ENCODE results near the gene VPS45.
"Not testable (repeated sequence)": the region's sequence is repeated elsewhere in the genome, so short reads cannot be mapped to it uniquely, and the experiment has no call there.

The VPS45 gene, protein sequence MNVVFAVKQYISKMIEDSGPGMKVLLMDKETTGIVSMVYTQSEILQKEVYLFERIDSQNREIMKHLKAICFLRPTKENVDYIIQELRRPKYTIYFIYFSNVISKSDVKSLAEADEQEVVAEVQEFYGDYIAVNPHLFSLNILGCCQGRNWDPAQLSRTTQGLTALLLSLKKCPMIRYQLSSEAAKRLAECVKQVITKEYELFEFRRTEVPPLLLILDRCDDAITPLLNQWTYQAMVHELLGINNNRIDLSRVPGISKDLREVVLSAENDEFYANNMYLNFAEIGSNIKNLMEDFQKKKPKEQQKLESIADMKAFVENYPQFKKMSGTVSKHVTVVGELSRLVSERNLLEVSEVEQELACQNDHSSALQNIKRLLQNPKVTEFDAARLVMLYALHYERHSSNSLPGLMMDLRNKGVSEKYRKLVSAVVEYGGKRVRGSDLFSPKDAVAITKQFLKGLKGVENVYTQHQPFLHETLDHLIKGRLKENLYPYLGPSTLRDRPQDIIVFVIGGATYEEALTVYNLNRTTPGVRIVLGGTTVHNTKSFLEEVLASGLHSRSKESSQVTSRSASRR

GRCh38 chr1:150067184-150068108, at the start of gene VPS45:
VPS45 (plus strand) TSS chr1:150067776; CDS start chr1:150067858, 82 bp downstream.
- DNase-seq (ENCODE audit: low read depth) = peak; percentile 63

GRCh38 chr1:150018165-150018564, 49.4 kb upstream of the VPS45 start:
- no peak for DNase-seq (ENCODE audit: low read depth)

GRCh38 chr1:150020711-150021110, 46.9 kb upstream of the VPS45 start:
- DNase-seq (ENCODE audit: low read depth) = no peak

DNA sequence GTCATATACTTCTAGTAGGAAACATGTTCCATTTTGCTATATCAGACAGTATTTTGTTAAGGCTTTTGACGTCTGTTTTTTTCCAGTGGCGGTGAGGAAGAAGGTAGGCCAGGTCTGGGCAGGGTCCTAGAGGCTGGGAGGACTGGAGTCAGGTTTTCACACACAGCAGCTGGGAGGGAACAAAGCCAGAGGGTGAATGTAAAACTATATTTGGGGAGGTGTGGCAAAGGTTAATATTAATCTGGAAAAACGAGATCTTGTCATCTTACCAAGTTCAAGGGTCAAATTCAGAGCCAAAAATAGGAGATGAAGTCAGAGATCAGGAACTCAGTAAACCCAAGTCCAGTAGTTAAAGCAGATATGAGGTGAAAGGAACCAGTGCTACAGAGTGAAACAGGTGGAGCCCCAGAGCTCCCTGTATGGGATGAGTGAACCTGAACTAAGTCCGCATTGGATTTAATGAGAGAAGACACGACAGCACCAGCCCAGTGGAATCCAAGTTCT, 46.3 kb upstream of the VPS45 start:
- no peak for DNase-seq (ENCODE audit: low read depth)

- no peak for DNase-seq (ENCODE audit: low read depth)
Observed at GRCh38 chr1:150022357-150022756, 45.2 kb upstream of the VPS45 start.

GRCh38 chr1:150024156-150024555, 43.4 kb upstream of the VPS45 start:
- no peak for DNase-seq (ENCODE audit: low read depth)

DNA sequence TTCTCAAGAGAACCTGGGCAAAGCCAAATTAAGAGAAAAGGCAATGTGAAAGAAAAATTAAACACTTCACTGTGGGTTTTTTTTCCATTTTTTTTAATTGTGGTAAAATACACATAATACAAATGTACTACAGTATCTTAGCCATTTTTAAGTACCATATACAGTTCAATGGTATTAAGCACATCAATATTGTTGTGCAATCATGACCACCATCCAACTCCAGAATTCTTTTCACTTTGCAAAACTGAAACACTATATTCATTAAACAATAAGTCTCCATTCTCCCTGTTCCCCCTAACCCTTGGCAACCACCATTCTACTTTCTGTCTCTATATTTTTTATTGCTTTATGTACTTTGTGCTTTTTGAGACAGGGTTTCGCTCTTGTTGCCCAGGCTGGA, 39.3 kb upstream of the VPS45 start:
- no peak for DNase-seq (ENCODE audit: low read depth)

DNA sequence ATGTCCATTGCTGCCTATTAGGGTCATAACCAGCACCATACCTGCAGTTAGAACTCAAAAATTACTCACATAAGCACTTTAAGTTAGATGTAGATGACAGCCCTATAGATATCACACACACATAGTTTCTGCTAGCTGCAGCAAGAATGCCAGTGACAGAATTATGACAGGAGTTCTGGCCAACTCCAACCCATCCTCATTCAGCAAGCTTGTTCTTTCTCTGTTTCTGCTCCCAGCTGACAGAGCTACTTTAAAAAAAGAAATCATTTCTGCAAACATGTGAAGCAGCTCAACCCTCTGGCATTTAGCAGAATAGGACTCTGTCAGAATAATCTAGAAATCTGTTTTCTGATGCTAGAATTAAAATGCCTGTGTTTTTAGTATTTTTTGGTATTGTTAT, 33.2 kb upstream of the VPS45 start:
- DNase-seq (ENCODE audit: low read depth) = no peak

DNA sequence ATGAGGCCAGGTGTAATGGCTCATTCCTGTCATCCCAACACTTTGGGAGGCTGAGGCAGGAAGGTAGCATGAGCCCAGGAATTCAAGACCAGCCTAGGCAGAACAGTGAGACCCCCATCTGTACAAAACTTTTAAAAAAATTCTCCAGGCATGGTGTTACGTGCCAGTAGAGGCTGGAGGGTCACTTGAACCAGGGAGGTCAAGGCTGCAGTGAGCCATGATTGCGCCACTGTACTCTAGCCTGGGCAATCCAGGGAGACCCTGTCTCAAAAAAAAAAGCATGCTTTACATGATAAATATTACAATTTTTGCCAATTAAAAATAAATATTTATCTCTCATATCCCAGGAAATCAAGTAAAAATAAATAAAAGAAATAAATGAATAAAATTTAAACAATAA, 17.6 kb upstream of the VPS45 start:
- no peak for DNase-seq (ENCODE audit: low read depth)

DNA sequence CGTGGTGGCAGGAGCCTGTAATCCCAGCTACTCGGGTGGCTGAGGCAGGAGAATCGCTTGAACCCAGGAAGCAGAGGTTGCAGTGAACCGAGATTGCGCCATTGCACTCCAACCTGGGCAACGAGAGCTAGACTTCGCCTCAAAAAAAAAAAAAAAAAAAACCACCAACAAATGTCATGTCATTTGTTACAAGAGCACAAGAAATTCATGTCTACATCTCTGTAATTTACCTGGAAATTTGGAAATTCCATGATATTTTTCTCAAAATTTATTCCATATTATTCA, 16.5 kb upstream of the VPS45 start:
- no peak for DNase-seq (ENCODE audit: low read depth)

GRCh38 chr1:150051905-150052412, 15.6 kb upstream of the VPS45 start:
- DNase-seq (ENCODE audit: low read depth) = not testable (repeated sequence)

GRCh38 chr1:150053926-150054325, 13.7 kb upstream of the VPS45 start:
- no peak for DNase-seq (ENCODE audit: low read depth)

GRCh38 chr1:150055507-150055906, 12.1 kb upstream of the VPS45 start:
- DNase-seq (ENCODE audit: low read depth) = not testable (repeated sequence)

DNA sequence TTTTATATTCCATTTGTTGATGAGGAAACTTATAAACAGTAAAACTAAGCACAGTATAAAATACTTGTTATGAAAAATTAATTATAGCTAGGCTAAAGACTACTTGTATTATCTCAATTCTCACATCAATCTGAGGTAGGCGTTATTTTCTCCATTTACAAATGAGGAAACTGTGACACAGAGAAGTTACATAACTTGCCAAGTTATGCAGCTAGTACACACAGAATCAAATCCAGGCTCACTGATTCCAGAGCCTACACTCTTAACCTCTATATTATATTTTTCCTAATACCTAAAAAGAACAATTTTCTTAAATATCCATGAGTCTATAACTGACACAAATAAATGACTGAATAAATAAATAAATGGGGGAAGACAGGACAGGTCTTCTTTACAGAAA, 11.2 kb upstream of the VPS45 start:
- no peak for DNase-seq (ENCODE audit: low read depth)

DNA sequence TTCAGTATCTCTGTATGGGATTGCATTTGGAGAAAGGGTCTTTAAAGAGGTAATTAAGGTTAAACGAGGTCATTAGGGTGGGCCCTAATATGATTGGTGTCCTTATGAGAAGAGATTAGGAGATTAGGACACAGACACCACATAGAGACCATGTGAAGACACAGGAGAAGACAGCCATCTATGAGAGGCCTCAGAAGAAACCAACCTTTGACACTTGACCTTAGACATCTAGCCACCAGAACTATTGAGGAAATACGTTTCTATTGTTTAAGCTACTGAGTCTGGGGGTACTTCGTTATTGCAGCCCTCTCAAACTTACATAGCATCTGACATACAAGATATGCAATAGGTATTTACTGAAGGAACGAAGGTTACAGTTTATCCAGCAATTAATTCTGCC, 7.3 kb upstream of the VPS45 start:
- DNase-seq (ENCODE audit: low read depth) = no peak

DNA sequence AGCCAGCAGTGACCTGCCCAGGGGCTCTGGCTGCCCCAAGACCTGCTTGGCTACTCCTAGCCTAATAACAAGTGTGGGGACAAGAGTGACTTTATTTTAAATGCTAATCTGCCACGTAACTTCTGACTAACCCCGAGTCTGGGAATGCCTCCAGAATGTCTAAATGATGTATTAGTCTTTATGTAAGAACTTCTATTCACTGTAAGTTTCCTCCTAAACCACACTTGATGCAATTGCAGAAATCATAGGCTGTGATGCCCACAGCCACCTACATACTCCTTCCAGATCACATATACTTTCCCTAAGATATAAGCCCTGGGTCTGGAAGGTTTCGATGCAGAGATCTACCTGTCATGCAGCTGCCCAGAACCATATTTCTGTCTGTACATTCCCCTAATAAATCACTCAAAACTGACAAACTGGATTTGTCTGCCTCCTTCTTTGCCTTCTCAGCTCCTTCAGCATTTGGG, 5.9 kb upstream of the VPS45 start:
- no peak for DNase-seq (ENCODE audit: low read depth)

DNA sequence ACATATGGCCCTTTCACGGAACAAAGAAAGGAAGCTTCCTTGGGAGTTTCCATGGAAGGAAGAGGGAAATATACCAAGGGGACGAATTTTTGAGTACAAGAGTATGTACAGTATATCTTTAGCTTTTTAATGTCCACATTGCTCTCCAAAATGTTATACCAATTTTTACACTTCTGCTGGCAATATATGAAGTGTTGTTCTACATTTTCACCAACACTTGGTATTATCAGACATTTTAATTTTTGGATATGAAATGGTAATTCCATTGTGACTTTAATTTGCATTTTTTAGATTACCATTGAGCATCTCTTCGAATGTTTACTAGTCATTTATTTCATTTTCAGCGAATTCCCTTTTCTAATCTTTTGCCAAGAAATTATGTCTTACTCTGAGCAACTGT, 5.5 kb upstream of the VPS45 start:
- no peak for DNase-seq (ENCODE audit: low read depth)

GRCh38 chr1:150065184-150065871, 2.2 kb upstream of the VPS45 start:
- no peak for DNase-seq (ENCODE audit: low read depth)

DNA sequence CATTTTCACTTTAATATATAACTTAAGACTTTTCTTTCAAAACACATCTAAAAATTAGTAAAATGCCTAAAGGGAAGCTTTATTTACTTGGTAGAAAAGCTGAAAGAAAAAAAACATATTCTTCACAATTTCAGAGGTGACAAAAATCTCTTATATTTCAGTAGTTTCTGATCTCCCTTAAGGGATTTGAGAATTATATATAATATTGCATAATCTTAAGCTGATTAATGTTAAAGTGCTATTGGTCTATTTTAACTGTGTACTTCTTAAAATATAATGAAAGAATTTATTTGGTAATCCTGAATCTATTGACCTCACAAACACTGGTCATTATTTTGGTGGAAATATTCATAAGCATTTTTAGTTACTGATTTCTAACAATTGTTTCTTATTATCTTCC, 1.2 kb upstream of the VPS45 start:
- no peak for DNase-seq (ENCODE audit: low read depth)

- DNase-seq (ENCODE audit: low read depth) = peak; percentile 6
Observed at GRCh38 chr1:150066838-150067183, 765 bp upstream of the VPS45 start.

- no peak for DNase-seq (ENCODE audit: low read depth)
Observed at GRCh38 chr1:150068109-150068435, 496 bp downstream of the VPS45 start.

- no peak for DNase-seq (ENCODE audit: low read depth)
Observed at GRCh38 chr1:150069923-150070322, 2.3 kb downstream of the VPS45 start.

All from activated T-cell treated with anti-CD3 and anti-CD28 coated beads for 1 hour (primary cell).